DND-41 (cell line): Measurements from ENCODE around the gene SLC38A5.
A peak's percentile ranks its signal among the peaks of the same experiment; 100 is the strongest.
"Not testable (repeated sequence)": the region's sequence is repeated elsewhere in the genome, so short reads cannot be mapped to it uniquely, and the experiment has no call there.

Experiments
- ATAC-seq: fragments of 200-7000 bp; cut with Tn5 transposase; 3 replicates; pipeline ENCODE4 v1.9.1; 2021; ENCODE audit warnings: low read depth; ENCODE audit not compliant: insufficient read depth
- DNase-seq: peaks from one replicate; pipeline ENCODE4 v3.0.0-alpha.2; 2020
- H2AFZ ChIP-seq: 2 replicates; pipeline ENCODE4 v1.6.0; 2012; ENCODE audit warnings: low read depth, low read length
- H3K27ac ChIP-seq: 2 replicates; pipeline ENCODE4 v1.5.1; 2012; ENCODE audit warnings: low read length, inconsistent platforms
- H3K27me3 ChIP-seq: fragments of 200-600 bp; sonication (generic); 2 replicates; pipeline ENCODE4 v1.6.0; 2012; ENCODE audit warnings: low read length, mild to moderate bottlenecking, inconsistent platforms; ENCODE audit not compliant: insufficient read depth, poor library complexity
- H3K36me3 ChIP-seq: 2 replicates; pipeline ENCODE4 v1.5.1; 2012; ENCODE audit warnings: low read length, inconsistent platforms; ENCODE audit not compliant: insufficient read depth
- H3K4me1 ChIP-seq: 2 replicates; pipeline ENCODE4 v1.5.1; 2012; ENCODE audit warnings: mild to moderate bottlenecking, low read length; ENCODE audit not compliant: insufficient read depth
- H3K4me2 ChIP-seq: 2 replicates; pipeline ENCODE4 v1.6.0; 2012; ENCODE audit warnings: mild to moderate bottlenecking, moderate library complexity, low read length, inconsistent platforms; ENCODE audit not compliant: insufficient read depth
- H3K4me3 ChIP-seq, 2 experiments: fragments of 200-600 bp in 1 of 2; shearing (Covaris generic) in 1 of 2; 2 replicates each; pipeline ENCODE4 v1.5.1; 2012 to 2016; ENCODE audit warnings: inconsistent platforms in 2 of 2, low read length in 2 of 2, mild to moderate bottlenecking in 2 of 2, low read depth in 1 of 2, moderate library complexity in 1 of 2
- H3K79me2 ChIP-seq: 2 replicates; pipeline ENCODE4 v1.6.0; 2012; ENCODE audit warnings: low read length, inconsistent platforms; ENCODE audit not compliant: insufficient read depth
- H3K9ac ChIP-seq: 2 replicates; pipeline ENCODE4 v1.6.0; 2012; ENCODE audit warnings: low read depth, mild to moderate bottlenecking, inconsistent platforms, low read length, moderate library complexity
- H3K9me3 ChIP-seq: 2 replicates; pipeline ENCODE4 v1.5.1; 2012; ENCODE audit warnings: low read length, moderate library complexity, mild to moderate bottlenecking, inconsistent platforms; ENCODE audit not compliant: insufficient read depth, severe bottlenecking
- H4K20me1 ChIP-seq: 2 replicates; pipeline ENCODE4 v1.6.0; 2012; ENCODE audit warnings: low read length; ENCODE audit not compliant: insufficient read depth
- EZH2 ChIP-seq: IDR thresholded peaks from 3 replicates; pipeline ENCODE4 v1.6.1; 2012; ENCODE audit warnings: borderline replicate concordance, low read depth, mild to moderate bottlenecking, moderate library complexity, low read length, inconsistent platforms; ENCODE audit not compliant: severe bottlenecking
- TF ChIP-seq, protein P1 (sequence below): IDR thresholded peaks from 2 replicates; pipeline ENCODE4 v1.5.1; 2012; ENCODE audit warnings: borderline replicate concordance, low read length, moderate library complexity, mild to moderate bottlenecking; ENCODE audit not compliant: poor library complexity, severe bottlenecking; ENCODE audit errors: extremely low read depth

SLC38A5 gene

DNA sequence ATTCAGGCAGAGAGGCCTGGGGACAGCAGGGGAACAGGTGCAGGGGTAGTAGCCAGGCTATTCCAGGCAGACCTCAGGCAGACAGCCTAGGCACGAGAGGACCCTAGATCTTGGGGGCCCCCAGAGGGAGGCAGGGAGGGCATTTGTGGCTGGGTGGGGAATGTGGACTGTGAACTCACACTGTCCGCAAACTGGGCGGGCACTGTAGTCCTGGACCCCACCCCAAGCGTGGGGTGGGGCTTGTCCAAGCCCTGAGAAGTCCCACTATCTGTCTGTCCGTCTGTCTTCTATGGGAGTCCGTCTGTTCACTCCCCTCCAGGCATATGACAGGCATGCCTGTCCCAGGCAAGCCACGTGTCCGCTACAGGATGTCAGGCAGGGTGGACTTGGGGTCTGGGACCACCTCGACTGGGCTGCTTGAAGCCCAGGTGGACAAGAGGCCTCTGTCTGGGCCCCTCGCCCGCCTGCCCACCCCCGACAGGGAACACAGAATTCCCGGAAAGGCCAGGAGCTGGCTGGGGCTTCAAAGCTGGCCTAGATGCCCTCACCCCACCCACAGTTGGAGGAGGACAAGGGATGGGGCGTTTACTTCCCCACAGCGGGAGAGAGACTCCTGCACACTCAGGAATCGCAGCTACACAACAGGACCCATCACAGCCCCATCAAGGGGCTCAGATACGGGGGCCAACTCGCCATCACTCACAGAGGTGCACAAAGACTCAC is at the start of gene SLC38A5:
SLC38A5 (minus strand) TSS at position 151 of the 723 bp plus-strand sequence. CDS start 2,336 bp downstream, outside the sequence.
- H3K4me1 ChIP-seq, result peaks cover 49% of the 10 kb centered on the region
- H3K27ac ChIP-seq, result peak within 1 kb of the TSS; percentile 80
- H3K4me2 ChIP-seq, result peak within 1 kb of the TSS; percentile 74
- H3K9ac ChIP-seq, result peak within 1 kb of the TSS; percentile 76
- no peaks in the 10 kb centered on the region for H4K20me1 ChIP-seq
- no peaks in the 10 kb centered on the region for H3K27me3 ChIP-seq
- TF ChIP-seq, protein P1, sequence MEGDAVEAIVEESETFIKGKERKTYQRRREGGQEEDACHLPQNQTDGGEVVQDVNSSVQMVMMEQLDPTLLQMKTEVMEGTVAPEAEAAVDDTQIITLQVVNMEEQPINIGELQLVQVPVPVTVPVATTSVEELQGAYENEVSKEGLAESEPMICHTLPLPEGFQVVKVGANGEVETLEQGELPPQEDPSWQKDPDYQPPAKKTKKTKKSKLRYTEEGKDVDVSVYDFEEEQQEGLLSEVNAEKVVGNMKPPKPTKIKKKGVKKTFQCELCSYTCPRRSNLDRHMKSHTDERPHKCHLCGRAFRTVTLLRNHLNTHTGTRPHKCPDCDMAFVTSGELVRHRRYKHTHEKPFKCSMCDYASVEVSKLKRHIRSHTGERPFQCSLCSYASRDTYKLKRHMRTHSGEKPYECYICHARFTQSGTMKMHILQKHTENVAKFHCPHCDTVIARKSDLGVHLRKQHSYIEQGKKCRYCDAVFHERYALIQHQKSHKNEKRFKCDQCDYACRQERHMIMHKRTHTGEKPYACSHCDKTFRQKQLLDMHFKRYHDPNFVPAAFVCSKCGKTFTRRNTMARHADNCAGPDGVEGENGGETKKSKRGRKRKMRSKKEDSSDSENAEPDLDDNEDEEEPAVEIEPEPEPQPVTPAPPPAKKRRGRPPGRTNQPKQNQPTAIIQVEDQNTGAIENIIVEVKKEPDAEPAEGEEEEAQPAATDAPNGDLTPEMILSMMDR, result no peak
- TF ChIP-seq EZH2, result no peak
- ATAC-seq (no peak), DNase-seq (no peak)
- H3K9me3 ChIP-seq, result no peaks in the 10 kb centered on the region
- H3K4me3 ChIP-seq, result peak within 1 kb of the TSS; percentile 76 to 86
- H2AFZ ChIP-seq, result peak within 1 kb of the TSS; percentile 82
- peaks cover 14% of the 10 kb centered on the region for H3K36me3 ChIP-seq
- H3K79me2 ChIP-seq, result peaks cover 29% of the 10 kb centered on the region

DNA sequence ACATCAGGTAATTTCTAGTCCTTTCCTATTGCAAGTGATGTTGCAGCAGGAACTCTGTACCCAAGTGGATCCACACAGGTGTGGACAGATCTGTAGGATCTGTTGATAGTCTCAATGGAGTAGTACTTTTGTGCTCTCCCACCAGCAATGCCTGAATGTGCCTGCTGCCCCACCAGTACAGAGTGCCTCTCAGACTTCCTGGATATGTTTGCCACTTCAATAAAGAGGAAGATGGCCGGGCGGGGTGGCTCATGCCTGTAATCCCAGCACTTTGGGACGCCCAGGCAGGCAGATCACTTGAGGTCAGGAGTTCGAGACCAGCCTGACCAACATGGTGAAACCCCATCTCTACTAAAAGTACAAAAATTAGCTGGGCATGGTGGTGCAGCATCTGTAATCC is 49.4 kb upstream of the SLC38A5 start:
- not testable (repeated sequence) for H3K9ac ChIP-seq, H3K27me3 ChIP-seq, H3K36me3 ChIP-seq, ATAC-seq, H3K27ac ChIP-seq, DNase-seq, H3K9me3 ChIP-seq, H4K20me1 ChIP-seq, H3K4me3 ChIP-seq, H3K4me2 ChIP-seq, H2AFZ ChIP-seq
- peaks cover 22% of the 10 kb centered on the region for H3K79me2 ChIP-seq
- peaks cover 29% of the 10 kb centered on the region for H3K4me1 ChIP-seq

DNA sequence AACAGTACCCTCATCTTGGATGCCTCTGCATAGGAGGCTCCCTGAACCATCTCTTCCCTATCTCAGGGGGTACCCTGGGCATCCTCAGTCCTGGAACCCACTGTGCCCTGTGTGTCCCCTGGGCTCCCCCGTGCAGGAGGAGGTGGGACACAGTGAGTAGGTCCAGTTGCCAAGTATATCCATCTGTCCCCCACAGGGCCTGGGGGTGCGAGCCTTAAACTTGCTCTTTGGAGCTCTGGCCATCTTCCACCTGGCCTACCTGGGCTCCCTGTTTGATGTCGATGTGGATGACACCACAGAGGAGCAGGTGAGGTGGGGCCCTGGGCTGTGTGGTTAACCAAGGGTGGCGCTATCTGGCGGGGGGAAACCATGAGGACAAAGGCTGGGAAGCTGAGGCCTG is 46.9 kb upstream of the SLC38A5 start:
- H3K79me2 ChIP-seq, result peaks cover 3% of the 10 kb centered on the region
- ATAC-seq (no peak), DNase-seq (no peak)
- no peaks in the 10 kb centered on the region for H4K20me1 ChIP-seq
- no peak overlapping the region for H3K27ac ChIP-seq
- no peak overlapping the region for H3K4me2 ChIP-seq
- H3K9me3 ChIP-seq, result no peaks in the 10 kb centered on the region
- no peaks in the 10 kb centered on the region for H3K36me3 ChIP-seq
- no peak overlapping the region for H3K4me3 ChIP-seq
- H2AFZ ChIP-seq, result no peak overlapping the region
- peaks cover 12% of the 10 kb centered on the region for H3K4me1 ChIP-seq
- no peak overlapping the region for H3K9ac ChIP-seq
- TF ChIP-seq, protein P1, result no peak
- no peak for TF ChIP-seq EZH2
- H3K27me3 ChIP-seq, result no peaks in the 10 kb centered on the region

DNA sequence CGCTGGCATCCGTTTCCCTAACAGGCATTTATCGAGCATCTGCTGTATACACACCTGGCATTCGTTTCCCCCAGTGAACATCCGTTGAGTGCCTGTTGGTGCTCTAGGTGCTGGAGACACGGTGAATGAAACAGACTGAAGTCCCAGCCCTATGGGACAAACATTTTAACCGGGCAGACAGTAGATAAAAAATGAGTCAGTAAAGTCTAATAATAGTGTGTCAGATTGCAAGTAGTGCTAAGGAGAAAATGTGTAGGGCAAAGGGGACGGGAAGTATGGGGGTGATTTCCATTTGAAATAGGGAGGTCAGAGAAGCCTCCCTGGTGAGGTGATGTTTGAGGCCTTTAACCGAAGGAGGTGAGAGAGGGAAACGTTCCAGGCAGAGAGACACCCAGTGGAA is 46.2 kb upstream of the SLC38A5 start:
- Histone ChIP-seq H3K9ac (no peak overlapping the region), H3K36me3 (no peaks in the 10 kb centered on the region), H4K20me1 (no peaks in the 10 kb centered on the region), H3K4me2 (no peak overlapping the region), H3K27ac (no peak overlapping the region), H2AFZ (no peak overlapping the region), H3K27me3 (no peaks in the 10 kb centered on the region), H3K4me1 (peaks cover 12% of the 10 kb centered on the region), H3K79me2 (no peaks in the 10 kb centered on the region), H3K9me3 (no peaks in the 10 kb centered on the region), H3K4me3 (no peak overlapping the region)
- no peak for DNase-seq
- no peak for ATAC-seq
- no peak for TF ChIP-seq EZH2
- TF ChIP-seq, protein P1, result no peak
